ENCODE data around the gene CAPG.
A peak's percentile ranks its signal among the peaks of the same experiment; 100 is the strongest.
"Not testable (repeated sequence)": the region's sequence is repeated elsewhere in the genome, so short reads cannot be mapped to it uniquely, and the experiment has no call there.

The CAPG gene, protein sequence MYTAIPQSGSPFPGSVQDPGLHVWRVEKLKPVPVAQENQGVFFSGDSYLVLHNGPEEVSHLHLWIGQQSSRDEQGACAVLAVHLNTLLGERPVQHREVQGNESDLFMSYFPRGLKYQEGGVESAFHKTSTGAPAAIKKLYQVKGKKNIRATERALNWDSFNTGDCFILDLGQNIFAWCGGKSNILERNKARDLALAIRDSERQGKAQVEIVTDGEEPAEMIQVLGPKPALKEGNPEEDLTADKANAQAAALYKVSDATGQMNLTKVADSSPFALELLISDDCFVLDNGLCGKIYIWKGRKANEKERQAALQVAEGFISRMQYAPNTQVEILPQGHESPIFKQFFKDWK

DNA sequence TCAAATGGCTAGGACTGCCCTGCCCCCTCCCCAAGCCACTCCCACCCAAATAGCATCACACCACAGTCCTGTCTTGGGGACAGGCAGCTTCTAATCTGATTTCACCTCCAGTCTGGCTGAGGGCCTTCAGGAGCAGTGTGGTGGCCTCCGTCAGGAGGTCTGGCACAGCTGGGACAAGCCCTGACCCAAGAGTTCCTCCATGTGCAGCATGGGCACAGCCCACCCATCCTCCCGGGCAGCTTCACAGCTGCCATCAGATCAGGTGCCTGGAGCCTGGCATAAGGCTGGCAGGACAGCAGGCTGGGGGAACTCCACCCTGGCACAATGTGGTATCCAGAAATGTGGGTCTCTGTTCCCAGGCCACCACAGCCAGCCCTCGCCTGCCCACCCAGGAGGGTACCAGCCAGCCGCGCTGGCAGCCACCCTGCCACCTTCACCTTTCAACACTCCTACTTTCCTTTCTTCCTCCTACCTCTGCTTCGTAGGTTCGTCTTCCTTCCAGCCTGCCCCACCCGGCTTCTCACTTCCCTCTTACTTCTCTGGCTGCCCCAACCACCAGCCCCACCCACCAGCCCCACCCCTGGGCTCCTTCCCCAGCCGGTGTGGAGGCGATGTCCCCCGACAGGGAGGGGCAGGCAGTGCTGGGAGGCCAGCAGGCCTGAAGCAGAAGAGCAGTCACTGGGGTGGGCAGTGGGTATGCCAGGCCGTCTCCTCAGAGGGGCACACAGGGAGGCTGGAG is at the start of gene CAPG:
Gene CAPG, minus strand, starts transcription at position 522 of the 739 bp plus-strand sequence. CDS start 8,221 bp downstream, outside the sequence.
- DNase-seq (ENCODE audit: low spot score) = no peak

DNA sequence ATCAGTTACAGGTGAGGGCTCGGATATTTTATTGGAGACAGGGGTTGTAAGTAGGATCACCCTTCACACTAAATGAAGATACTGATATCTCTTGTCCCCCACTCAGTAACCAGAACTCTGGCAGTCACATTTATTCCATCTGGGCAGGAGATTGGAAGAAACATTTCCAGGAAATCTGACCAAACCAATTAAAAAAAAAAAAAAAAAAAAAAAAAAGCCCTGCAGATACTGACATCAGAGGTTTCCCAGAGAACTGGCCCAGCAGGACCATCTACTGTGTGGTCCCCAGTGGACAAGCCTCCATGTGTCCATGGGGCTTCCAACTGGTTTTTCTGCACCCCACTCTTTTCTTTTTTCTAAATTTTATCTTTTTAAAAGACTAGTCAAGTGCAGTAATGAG is 49.6 kb upstream of the CAPG start:
- DNase-seq (ENCODE audit: low spot score) = no peak

DNA sequence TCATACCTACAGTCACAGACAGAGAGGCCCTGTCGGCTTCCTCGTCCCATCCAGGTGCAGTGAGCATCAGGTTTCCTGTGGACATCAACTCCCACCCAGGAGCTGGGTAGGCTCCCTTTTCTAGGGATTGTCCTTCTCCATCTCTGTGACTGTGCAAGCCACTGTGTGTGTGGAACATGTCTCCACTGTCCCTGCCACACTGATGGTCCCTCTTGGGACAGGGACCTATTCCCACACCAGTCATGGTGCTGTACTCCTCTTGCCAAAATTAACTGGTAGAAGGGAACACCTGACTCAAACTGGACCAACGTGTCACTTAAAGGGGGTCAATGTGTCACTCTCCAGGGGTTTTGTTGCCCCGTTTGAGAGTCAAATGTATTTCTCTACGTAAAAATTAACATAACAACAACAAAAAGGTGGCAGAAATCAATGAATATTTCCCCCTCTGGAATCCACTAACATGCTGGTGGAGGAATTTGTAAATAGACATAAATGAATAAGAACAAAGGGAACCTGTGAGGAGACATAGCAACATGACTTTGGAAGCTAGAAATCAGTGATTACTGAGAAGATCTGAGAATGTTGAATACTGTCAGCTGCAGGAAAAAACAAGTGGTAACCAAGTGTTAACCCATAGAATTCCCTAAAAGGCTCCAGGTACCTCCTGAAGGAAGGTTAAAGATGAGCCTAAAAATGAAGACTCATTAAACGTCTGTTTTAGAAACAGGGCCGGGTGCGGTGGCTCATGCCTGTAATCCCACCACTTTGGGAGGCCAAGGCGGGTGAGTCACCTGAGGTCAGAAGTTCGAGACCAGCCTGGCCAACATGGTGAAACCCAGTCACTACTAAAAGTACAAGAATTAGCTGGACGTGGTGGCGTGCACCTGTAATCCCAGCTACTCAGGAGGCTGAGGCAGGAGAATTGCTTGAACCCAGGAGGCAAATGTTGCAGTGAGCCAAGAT is 48.7 kb upstream of the CAPG start:
- DNase-seq (ENCODE audit: low spot score) = no peak

DNA sequence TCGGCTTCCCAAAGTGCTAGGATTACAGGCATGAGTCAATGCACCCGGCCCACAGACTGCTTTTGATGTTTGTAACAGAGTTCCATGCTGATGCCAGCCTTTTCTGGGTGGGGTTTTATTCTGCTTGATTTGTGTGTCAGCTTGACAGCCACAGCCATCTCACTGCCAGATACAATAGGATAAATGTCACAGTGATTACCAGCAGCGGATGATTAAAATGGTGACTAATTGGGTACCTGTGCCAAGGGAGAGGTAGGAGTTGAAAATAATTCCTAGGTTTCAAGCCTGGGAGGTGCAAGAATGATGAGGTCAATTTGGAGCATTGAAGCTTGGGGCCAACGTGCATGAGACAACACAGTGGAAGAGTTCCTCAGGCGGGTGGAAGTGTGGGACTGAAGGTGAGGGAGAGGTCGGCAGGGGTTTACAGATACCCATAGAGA is 47.7 kb upstream of the CAPG start:
- DNase-seq (ENCODE audit: low spot score) = no peak

DNA sequence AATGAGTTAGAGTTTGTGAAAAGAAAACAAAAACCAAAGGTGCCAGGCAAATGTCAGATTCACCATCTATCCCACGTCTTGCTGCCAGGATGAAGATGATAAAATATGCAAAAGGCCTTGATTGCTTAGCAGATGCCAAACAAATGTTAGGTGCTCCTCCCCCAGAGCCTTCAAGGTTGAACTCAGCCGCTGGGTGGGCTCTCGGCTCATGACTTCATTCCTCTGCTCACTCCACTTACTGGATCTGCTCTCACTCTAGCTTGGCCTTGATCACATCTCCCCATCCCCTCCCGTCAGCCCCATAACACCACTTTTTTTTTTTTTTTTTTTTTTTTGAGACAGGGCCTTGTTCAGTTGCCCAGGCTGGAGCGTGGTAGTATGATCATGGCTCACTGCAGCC is 46.9 kb upstream of the CAPG start:
- DNase-seq (ENCODE audit: low spot score) = no peak

DNA sequence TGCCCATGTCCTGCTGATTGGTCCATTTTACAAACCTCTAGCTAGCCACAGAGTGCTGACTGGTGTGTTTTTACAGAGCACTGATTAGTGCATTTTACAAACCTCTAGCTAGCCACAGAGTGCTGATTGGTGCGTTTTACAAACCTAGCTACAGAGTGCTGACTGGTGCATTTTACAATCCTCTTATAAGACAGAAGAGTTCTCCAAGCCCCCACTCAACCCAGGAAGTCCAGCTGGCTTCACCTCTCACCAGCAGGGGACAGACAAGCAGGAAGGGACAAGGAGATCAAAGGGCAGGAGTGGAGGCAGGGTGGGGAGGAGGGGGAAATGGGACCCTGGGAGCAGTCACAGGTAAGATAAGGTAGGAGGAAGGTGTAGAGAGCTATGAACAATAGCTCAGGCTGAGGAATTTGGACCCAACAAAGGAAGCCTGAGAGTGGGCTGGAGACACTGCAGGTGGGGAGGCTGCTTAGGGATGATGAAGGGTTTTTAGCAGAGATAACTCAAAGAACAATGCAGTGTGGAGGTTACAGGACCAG is 45.5 kb upstream of the CAPG start:
- DNase-seq (ENCODE audit: low spot score) = no peak

DNA sequence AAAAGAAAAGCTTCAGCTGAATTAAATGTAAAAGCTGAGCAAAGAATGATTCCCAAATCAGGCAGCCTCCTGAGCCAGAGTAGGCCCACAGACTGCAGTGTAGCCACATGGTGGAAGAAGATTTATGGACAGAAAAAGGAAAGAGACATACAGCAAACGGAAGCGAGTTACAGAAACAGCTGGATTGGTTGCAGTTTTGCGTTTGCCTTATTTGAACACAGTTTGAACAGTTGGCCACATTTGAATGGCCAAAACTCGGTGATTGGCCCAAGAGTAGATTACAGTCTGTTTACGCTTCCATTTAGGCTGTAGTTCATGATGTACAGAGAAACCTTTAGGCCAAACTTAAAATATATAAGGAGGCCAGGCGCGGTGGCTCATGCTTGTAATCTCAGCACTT is 43.4 kb upstream of the CAPG start:
- no peak for DNase-seq (ENCODE audit: low spot score)

DNA sequence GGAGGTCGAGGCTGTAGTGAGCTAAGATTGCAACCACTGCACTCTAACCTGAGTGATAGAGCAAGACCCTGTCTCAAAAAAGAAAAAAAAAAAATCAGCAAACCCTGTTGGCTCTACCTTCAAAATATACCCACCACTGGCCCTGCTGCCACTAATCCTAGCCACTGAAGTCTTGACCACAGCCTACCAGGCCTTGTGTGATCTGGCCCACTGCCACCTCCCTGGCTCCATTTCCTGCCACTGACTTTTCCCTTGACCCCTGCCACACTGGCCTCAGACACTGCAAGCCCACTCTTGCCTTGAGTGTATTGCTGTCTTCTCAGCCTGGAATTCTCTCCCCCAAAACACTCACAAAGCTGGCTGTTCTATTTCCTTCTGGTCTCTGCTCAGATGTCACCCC is 42.1 kb upstream of the CAPG start:
- no peak for DNase-seq (ENCODE audit: low spot score)

DNA sequence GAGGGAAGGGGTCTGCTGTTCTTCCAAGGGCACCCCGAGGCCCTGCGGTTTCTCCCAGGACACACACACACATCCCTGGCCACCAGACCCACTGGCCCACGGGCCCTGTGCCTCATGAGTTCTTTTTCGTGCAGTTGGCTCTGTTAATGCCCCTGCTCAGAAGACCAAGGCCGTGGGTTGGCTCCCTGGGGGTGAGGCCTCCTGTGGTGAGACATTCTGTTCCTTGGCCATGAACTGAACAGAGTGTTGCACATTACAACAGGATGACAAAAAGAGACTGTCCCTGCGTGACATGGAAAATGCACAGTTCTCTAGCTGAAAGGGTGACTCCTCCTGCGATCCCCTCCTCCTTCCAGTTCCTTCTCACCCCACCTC is 39.0 kb upstream of the CAPG start:
- no peak for DNase-seq (ENCODE audit: low spot score)

DNA sequence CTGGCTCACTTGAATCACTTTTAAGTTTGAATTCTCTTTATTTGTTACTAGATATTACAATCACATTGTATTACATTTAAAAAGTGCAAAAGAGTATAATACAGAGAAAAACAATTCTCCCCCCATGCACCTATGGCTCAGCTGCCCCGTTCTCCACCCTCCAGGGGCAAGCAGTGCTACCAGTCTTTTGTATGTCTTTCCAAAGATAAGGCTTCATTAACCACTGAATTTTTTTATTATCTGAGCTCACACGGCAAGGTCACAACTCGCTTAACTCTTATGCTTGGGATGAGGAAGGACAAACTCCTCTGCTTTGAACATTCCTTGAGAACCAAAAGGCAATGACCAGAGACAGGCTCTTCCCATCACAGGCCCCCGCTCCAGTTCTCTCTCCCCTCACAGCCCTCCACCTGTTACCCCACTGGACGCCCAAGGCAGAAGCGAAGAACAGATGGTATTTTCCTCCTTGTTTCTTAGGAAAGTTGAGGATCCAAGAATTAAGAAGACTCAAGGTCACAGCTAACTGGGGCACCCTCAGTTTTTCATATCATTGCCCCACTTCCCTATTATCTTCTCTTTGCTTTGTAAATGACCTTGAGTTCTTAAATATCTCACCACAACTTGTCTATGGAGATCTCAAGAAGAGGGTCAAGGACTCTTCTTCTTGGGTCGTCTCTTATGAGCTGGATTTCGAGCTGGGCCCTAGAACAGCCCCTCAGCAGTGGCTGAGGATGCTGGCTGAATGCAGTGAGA is 38.5 kb upstream of the CAPG start:
- DNase-seq (ENCODE audit: low spot score) = no peak

DNA sequence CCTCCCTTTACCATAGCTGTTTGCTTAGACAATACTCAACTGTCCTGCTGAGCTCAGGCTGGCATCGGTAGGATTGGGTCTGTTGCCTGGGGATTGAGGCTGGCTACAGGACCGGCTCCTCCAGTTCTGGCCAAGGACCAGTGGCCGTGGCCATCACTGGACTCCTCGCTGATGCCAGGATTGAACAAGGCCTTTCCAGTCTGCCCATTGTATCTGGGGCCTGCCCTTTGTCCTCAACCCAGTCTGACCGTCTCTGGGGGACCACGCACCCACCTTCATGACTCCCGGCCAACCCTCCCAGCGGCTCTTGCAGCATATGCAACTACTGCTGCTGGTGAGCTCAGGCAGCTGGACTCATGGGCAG is 37.0 kb upstream of the CAPG start:
- DNase-seq (ENCODE audit: low spot score) = peak; percentile 39

DNA sequence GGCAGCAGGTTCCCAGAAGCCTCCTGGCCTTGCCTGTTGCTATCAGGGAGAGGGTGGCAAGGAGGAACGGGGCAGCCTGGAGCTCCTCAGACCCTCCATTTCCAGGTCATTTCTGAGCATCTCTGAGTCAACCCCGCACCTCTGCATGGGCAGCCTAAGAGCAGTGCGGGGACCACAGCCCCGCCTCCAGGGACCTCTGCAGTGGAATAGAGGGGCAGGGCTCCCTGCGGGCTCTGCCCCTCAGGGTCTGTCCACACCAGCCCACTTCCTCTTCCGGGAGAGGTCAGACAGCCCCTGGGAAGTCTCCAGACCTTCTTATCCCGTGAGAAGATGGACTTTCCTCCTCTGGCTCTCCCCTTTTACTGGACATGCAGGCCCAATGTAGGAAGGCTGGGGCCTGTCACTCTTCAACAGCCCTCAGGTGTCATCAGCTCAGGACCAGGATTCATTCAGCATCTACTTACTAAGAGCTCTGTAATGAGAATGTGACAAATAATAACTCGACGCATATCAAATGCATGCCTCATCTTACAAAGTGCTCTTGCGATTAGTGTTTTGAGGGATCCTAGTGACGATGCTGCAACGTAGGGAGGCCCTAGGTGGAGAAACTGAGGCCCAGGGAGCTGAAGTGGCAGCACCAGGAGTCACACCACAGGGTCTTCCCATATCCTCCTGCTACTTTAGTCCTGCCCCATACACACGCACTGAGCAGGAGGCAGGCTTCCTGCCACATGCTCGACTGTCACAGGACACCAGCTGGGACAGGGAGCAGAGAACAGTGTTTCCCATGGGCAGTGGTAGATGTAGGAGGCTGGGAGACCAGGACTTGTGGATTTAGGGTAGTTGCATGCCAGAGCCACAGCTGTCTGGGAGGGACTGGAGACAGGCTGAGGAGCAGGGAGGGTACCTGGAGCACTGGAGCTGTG is 36.4 kb upstream of the CAPG start:
- DNase-seq (ENCODE audit: low spot score) = peak; percentile 33

DNA sequence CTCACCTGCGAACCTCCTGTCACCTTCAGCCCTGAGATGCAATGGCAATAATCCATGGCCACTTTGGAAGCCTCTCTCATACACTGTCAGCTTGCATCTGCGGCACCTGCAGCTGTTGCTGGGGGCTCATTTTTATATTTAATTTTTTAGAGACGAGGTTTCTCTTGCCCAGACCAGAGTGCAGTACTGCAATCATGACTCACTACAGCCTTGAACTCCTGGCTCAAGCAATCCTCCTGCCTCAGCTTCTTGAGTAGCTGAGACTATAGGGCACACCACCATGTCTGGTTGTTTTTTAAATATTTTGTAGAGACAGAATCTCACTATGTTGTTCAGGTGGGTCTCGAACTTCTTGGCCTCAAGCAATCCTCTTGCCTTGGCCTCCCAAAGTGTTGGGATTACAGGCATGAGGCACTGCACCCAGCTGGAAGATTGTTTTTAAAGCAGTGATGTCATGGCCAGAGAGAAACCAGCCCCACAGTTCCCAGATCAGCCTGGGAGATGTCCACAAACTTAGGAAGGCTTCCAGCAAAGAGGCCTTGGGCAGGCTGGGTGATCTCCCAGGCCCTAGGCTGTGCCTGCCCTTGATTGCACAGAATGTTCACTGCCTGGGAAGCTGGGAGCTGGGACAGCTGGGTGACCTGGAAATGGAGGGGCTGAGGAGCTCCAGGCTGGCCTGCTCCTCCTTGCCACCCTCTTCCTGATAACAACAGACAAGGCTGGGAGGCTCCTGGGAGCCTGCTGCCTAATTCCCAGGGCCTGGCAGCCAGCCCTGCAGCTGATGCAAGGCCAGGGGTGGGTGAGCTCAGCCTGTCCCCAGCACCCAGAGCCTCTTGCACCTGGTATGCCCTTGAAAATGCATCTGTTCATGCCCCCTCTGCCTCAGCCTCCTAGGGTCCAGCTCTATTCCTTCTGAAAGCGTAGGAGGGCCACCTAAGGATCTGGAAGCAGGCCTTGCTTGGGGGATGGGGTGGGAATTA is 35.4 kb upstream of the CAPG start:
- DNase-seq (ENCODE audit: low spot score) = no peak

DNA sequence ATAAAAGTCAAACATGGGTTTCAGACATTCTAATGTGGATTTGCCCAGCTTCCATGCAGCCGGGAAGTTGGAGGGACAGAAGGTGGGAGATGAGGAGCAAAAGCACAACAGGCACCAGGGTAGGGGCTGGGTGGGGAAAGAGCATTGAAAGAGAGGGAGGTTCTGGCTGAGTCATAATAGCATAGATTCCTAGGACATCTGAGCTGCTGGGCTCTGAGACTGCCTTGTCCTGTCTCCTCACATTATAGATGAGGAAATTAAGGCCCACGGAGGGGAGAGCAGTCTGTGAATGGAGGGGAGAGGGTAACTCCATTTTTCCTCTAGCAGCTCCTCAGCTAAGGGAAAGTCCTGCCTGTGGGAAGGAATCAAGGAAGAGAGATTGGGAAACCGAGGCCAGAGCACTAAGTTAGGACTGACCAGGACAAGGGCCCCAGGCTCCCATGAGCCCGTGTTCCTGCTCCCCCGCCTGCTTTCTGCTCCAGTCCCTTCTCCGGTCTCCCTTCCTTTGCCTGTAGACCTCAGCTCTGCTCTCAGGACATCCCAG is 34.5 kb upstream of the CAPG start:
- DNase-seq (ENCODE audit: low spot score) = no peak

DNA sequence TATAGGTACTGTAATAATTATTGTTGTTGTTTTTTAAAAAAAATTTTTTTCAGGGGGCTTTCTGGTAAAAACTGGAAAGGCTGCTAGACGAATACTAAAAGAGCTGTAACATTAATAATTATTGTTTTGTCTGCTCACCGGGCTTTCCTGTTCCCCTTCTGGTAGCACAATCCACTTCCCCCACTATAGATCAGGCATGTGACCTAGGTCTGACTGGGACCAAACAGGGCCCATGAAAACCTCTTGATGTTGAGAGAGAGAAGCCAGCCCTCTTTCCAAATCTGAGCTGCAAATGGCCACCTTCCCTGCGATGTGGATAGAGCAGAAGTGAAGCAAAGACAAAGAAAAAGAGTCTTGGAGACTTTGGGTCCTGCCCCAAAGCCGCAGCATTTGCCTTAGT is 31.7 kb upstream of the CAPG start:
- DNase-seq (ENCODE audit: low spot score) = peak; percentile 38

DNA sequence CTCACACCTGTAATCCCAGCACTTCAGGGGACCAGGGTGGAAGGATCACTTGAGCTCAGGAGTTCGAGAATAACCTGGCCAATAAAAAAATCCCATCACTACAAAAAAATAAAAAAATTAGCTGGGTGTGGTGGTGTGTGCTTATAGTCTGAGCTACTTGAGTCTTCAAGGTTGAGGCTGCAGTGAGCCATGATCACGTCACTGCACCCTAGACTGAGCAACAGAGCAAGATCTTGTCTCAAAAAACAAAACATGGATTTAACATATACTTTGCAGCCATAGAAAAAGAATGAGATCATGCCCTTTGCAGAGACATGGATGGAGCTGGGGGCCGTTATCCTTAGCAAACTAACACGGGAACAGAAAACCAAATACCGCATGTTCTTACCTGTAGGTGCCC is 30.6 kb upstream of the CAPG start:
- no peak for DNase-seq (ENCODE audit: low spot score)

DNA sequence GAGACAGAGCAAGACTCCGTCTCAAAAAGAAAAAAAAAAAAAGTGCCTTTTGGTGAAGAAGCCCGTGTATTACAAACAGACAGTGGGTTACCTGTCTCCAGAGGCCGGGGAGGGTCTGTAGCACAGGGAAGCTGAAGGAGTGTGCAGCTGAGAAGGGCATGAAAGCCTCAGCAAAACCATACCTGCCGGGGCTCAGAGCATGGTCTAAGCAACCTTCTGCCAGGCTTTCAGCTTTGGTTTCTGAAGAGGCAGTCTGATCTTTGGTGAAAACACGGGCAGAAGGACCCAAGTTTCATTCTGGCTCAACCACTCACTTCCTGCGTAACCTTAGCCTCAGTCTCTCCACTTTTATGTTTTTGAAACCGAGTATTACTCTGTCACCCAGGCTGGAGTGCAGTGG is 29.8 kb upstream of the CAPG start:
- no peak for DNase-seq (ENCODE audit: low spot score)

DNA sequence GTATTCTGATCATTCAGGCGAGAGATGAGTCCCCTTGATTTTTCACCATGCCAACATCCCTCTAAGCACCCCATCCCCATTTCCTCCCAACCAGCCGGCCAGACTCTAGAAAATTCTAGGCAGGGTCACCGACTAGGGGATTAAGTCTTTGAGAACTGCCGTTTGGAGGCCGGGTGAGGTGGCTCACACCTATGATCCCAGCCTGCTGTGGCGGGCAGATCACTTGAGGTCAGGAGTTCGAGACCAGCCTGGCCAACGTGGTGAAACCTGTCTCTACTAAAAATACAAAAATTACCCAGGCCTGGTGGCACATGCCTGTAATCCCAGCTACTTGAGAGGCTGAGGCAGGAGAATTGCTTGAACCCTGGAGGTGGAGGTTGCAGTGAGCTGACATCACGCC is 29.4 kb upstream of the CAPG start:
- DNase-seq (ENCODE audit: low spot score) = not testable (repeated sequence)

DNA sequence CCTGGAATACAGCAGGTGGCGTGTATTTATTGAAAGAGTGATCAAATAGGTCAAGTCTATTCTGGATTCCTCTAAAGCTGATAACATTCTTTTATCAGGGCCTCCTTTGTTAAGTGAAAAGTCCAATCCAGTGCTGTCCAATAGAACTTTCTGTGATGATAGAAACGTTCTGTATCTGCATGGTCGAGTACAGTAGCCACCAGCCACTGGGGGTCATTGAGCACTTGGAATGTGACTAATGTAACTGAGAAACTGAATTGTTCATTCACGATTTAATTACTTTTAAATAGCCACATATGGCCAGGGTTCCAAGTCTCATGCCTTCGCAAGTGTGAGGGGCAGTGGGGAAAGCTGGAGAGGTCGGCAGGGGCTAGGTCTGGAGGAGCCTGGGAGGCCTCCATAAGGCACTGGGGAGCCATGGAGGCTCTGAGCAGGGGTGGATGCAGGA is 28.9 kb upstream of the CAPG start:
- peak; percentile 26 for DNase-seq (ENCODE audit: low spot score)

Measured in pons (tissue), 1 donor.